OCI-LY3 (cell line): ENCODE measurements around the gene ZNF618.

Source experiments
- EZH2phosphoT487 ChIP-seq: fragments of 200-600 bp; shearing (Covaris generic); IDR thresholded peaks from 2 replicates; pipeline ENCODE4 v1.6.1; 2018; ENCODE audit warnings: antibody characterized with exemption, mixed run types, low read depth
- TF ChIP-seq, protein P1 (sequence below): fragments of 200-600, 300-600 bp; sonication (generic); IDR thresholded peaks from 2 replicates; pipeline ENCODE4 v1.5.1; 2014; ENCODE audit warnings: antibody characterized with exemption, low read length, low read depth

DNA sequence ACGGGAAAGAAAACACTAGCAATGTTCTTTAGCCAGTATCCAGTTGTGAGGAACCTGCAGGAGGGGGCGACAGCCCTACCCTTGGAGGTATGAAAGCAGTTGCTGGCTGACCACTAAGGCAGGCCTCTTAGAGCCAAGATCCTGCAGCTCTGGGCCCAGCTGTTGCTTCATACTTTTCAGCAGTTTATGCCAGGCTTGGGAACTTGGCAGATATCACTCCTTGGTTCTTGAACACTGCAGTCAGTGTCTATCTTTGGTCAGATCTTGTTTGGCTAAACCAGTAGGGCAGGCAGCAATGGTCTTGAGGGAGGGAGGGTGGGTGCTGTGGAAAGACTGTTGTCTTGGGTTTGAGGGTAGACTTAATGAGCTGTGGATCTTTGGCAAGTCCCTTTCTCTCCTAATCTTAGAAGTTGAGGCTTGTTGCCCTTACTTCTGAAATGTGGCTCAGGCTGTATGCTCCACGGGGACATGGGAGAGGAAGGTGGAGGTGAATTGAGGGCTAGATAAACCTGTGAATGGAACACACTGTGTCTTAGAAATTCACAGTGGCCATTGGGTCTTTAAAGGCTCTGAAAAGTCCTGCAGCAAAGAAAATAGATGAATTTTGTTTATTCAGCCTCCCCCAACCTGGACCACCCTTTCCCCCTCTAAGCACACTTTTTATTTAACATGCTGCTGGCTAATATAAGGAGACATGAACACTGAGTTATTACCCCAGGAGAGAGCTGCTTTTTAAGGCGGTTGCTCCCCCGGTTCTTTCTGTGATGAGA, 37.5 kb downstream of the ZNF618 start:
- TF ChIP-seq, protein P1, sequence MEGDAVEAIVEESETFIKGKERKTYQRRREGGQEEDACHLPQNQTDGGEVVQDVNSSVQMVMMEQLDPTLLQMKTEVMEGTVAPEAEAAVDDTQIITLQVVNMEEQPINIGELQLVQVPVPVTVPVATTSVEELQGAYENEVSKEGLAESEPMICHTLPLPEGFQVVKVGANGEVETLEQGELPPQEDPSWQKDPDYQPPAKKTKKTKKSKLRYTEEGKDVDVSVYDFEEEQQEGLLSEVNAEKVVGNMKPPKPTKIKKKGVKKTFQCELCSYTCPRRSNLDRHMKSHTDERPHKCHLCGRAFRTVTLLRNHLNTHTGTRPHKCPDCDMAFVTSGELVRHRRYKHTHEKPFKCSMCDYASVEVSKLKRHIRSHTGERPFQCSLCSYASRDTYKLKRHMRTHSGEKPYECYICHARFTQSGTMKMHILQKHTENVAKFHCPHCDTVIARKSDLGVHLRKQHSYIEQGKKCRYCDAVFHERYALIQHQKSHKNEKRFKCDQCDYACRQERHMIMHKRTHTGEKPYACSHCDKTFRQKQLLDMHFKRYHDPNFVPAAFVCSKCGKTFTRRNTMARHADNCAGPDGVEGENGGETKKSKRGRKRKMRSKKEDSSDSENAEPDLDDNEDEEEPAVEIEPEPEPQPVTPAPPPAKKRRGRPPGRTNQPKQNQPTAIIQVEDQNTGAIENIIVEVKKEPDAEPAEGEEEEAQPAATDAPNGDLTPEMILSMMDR = no peak
- TF ChIP-seq EZH2phosphoT487 = no peak
